Measurements from ENCODE around the gene LZTS3.

LZTS3 gene

DNA sequence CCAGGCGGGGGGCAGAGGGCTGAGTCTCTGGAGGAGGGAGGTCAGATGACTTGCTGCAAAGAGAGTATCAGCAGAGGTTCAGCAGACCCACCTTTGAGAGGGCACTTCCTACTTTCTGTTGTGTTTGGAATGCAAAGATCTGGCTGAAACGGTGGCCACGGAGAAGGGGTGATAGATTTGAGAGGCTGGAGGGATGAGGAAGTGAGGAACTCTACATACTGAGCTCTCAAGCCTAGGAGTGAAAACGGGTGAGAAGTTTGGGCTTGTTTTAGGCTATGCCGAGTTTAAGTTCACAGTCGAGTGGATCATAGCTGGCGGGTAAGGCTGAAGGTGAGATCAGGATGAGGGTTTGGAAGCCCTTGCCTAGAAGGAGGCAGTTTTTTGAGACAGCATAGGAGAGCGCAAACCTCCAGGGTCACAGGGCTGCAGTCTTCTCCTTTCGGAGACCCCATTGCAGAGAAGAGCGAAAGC lies 35.5 kb upstream of the LZTS3 start:
- Histone ChIP-seq H3K79me2 (ENCODE audit: low read length) (peaks cover 62% of the 10 kb centered on the region), H3K9me3 (ENCODE audit: insufficient read depth, low read length) (no peaks in the 10 kb centered on the region), H3K4me3 (ENCODE audit: low read length) (peak overlapping the region; percentile 98), H2AFZ (ENCODE audit: low read depth, low read length) (peak overlapping the region; percentile 78), H3K4me2 (ENCODE audit: low read length) (peak overlapping the region; percentile 91), H3K9ac (ENCODE audit: low read length) (peak overlapping the region; percentile 98), H4K20me1 (ENCODE audit: insufficient read depth, low read length) (no peaks in the 10 kb centered on the region), H3K27ac (ENCODE audit: low read length) (peak overlapping the region; percentile 71), H3K27me3 (ENCODE audit: low read depth, low read length) (no peaks in the 10 kb centered on the region), H3K4me1 (ENCODE audit: low read length) (peaks cover 13% of the 10 kb centered on the region), H3K36me3 (replicated peaks; ENCODE audit: low read depth, low read length) (peaks cover 8% of the 10 kb centered on the region)
- TF ChIP-seq CTCF (IDR thresholded peaks at IDR 0.05; ENCODE audit: low read depth, low read length), result no peak
- no peak for TF ChIP-seq EZH2phosphoT487 (IDR thresholded peaks at IDR 0.05; ENCODE audit: low read depth)

DNA sequence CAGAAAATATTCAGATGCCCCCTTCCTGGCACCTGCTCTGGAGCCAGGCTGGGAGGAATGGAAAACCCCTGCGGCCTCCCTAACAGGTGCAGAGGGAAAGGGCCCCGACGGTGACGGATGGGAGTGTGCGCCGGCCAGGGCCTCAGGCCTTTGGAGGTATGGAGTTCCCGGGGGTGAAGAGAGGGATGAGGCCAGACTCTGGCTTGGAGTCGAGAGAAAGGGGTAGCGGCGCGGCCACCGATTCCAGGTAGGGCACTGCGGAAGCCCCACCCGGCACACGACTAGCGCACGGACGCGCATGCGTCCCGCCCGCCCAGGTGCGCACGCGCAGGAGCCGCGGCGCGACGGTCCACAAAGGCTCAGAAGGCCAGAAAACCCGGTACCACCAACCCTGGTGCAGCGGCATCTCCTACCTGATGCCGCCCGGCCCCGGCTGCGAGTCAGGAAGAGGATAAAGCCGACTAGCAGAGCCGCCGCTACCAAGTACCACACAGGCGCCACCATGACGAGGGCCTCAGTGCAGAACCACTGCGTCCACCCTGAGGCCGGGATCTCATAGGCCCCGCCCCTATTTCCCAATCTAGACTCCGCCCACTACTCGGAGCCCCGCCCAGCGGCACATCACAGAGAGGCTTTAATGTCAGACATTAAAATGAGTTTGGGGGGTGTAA lies 30.9 kb upstream of the LZTS3 start, which contains the start of gene DDRGK1:
TSS of gene DDRGK1 (minus strand) at position 559 of the 671 bp plus-strand sequence. CDS start at position 504, 55 bp downstream.
- Histone ChIP-seq H4K20me1 (ENCODE audit: insufficient read depth, low read length) (no peaks in the 10 kb centered on the region), H3K4me2 (ENCODE audit: low read length) (peak within 1 kb of the TSS; percentile 76), H3K9ac (ENCODE audit: low read length) (peak within 1 kb of the TSS; percentile 95), H2AFZ (ENCODE audit: low read depth, low read length) (peak within 1 kb of the TSS; percentile 85; the same call in 1 of the 2 replicates), H3K27me3 (ENCODE audit: low read depth, low read length) (no peaks in the 10 kb centered on the region), H3K36me3 (replicated peaks; ENCODE audit: low read depth, low read length) (peaks cover 25% of the 10 kb centered on the region), H3K79me2 (ENCODE audit: low read length) (peaks cover 35% of the 10 kb centered on the region), H3K27ac (ENCODE audit: low read length) (peak within 1 kb of the TSS; percentile 72), H3K4me3 (ENCODE audit: low read length) (peak within 1 kb of the TSS; percentile 89), H3K4me1 (ENCODE audit: low read length) (peaks cover 14% of the 10 kb centered on the region), H3K9me3 (ENCODE audit: insufficient read depth, low read length) (no peaks in the 10 kb centered on the region)
- TF ChIP-seq EZH2phosphoT487 (IDR thresholded peaks at IDR 0.05; ENCODE audit: low read depth) (no peak), CTCF (IDR thresholded peaks at IDR 0.05; ENCODE audit: low read depth, low read length) (no peak)

- H3K4me3 ChIP-seq (ENCODE audit: low read length), result peak overlapping the region; percentile 89
- H3K4me2 ChIP-seq (ENCODE audit: low read length), result peak overlapping the region; percentile 76
- no peaks in the 10 kb centered on the region for H3K27me3 ChIP-seq (ENCODE audit: low read depth, low read length)
- H2AFZ ChIP-seq (ENCODE audit: low read depth, low read length), result 0 out of 2 replicates have a peak overlapping the region, but pooled peaks have one; percentile 85
- H3K79me2 ChIP-seq (ENCODE audit: low read length), result peaks cover 29% of the 10 kb centered on the region
- no peaks in the 10 kb centered on the region for H4K20me1 ChIP-seq (ENCODE audit: insufficient read depth, low read length)
- peaks cover 31% of the 10 kb centered on the region for H3K36me3 ChIP-seq (replicated peaks; ENCODE audit: low read depth, low read length)
- no peak for TF ChIP-seq EZH2phosphoT487 (IDR thresholded peaks at IDR 0.05; ENCODE audit: low read depth)
- TF ChIP-seq CTCF (IDR thresholded peaks at IDR 0.05; ENCODE audit: low read depth, low read length), result no peak
- no peaks in the 10 kb centered on the region for H3K9me3 ChIP-seq (ENCODE audit: insufficient read depth, low read length)
- H3K4me1 ChIP-seq (ENCODE audit: low read length), result peaks cover 13% of the 10 kb centered on the region
- peak overlapping the region; percentile 95 for H3K9ac ChIP-seq (ENCODE audit: low read length)
- peak overlapping the region; percentile 72 for H3K27ac ChIP-seq (ENCODE audit: low read length)
Observed at GRCh38 chr20:3203315-3204123, 30.2 kb upstream of the LZTS3 start.

DNA sequence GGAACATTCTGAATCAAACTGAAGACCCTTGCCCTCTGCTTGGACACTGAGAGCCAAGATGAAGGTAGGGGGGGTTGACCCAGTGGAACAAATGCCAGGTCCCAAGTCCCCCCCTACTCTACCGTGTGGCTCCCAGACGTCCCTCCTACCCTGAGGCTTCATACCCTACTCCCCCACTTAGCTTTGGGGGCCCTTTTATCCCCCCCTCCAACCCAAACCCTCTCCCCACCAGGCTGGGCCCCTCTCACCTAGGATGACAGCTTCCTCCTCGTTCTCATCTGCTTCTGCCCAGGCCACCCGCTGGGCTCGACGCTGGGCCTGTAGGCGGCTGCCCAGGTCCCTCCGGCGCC lies 29.6 kb upstream of the LZTS3 start:
- Histone ChIP-seq H3K36me3 (replicated peaks; ENCODE audit: low read depth, low read length) (peaks cover 31% of the 10 kb centered on the region), H4K20me1 (ENCODE audit: insufficient read depth, low read length) (no peaks in the 10 kb centered on the region), H3K9ac (ENCODE audit: low read length) (peak overlapping the region; percentile 95), H3K79me2 (ENCODE audit: low read length) (peaks cover 24% of the 10 kb centered on the region), H2AFZ (ENCODE audit: low read depth, low read length) (no peak overlapping the region), H3K9me3 (ENCODE audit: insufficient read depth, low read length) (no peaks in the 10 kb centered on the region), H3K4me2 (ENCODE audit: low read length) (peak overlapping the region; percentile 76), H3K4me1 (ENCODE audit: low read length) (peaks cover 7% of the 10 kb centered on the region; the same call in 1 of the 2 replicates), H3K27me3 (ENCODE audit: low read depth, low read length) (no peaks in the 10 kb centered on the region), H3K4me3 (ENCODE audit: low read length) (peak overlapping the region; percentile 89), H3K27ac (ENCODE audit: low read length) (no peak overlapping the region)
- TF ChIP-seq CTCF (IDR thresholded peaks at IDR 0.05; ENCODE audit: low read depth, low read length), result no peak
- no peak for TF ChIP-seq EZH2phosphoT487 (IDR thresholded peaks at IDR 0.05; ENCODE audit: low read depth)

All from OCI-LY3 (cell line).